Calu3 (cell line): ENCODE measurements around the gene KCNH1. TPM values are rescaled to one million over a fixed set of nuclear protein-coding genes. Genes with fewer than 3 reads are reported as not detected.

ENCODE experiments used
- BruUV-seq: library from RNA; stranded (reverse); fragments of 400-500 nt; replicated peaks from 2 replicates; lab custom pipeline; 2021; lab: Mats Ljungman, UMichigan
- CTCF ChIA-PET: fragments of 300-600 bp; sonication (Branson Sonifier 250); formaldehyde crosslinking; loops from one replicate; lab custom pipeline; 2022; ENCODE audit warnings: antibody characterized with exemption; lab: Charles Lee
- DNase-seq: peaks from one replicate; pipeline ENCODE4 v3.0.0; 2022
- H3K27ac Mint-ChIP-seq: one replicate; pipeline ENCODE4 v1.8.0; 2022; ENCODE audit warnings: mixed read lengths; ENCODE audit not compliant: unreplicated experiment
- H3K27me3 Mint-ChIP-seq: one replicate; pipeline ENCODE4 v1.8.0; 2022; ENCODE audit warnings: mixed read lengths; ENCODE audit not compliant: unreplicated experiment
- H3K36me3 Mint-ChIP-seq: one replicate; pipeline ENCODE4 v1.8.0; 2022; ENCODE audit warnings: mild to moderate bottlenecking, moderate library complexity, mixed read lengths; ENCODE audit not compliant: insufficient read depth, unreplicated experiment
- H3K4me1 Mint-ChIP-seq: one replicate; pipeline ENCODE4 v1.8.0; 2022; ENCODE audit warnings: mild to moderate bottlenecking, low read depth, mixed read lengths; ENCODE audit not compliant: unreplicated experiment
- H3K4me3 Mint-ChIP-seq: one replicate; pipeline ENCODE4 v1.8.0; 2022; ENCODE audit warnings: mild to moderate bottlenecking, low read depth, moderate library complexity, mixed read lengths; ENCODE audit not compliant: unreplicated experiment
- H3K9me3 Mint-ChIP-seq: one replicate; pipeline ENCODE4 v1.8.0; 2022; ENCODE audit warnings: low read depth, mixed read lengths; ENCODE audit not compliant: unreplicated experiment
- CTCF ChIP-seq: fragments of 200-600 bp; IDR thresholded peaks from one replicate; pipeline ENCODE4 v1.8.0; 2022; ENCODE audit warnings: antibody characterized with exemption; ENCODE audit not compliant: unreplicated experiment
- intact Hi-C: fragments of 100-400 bp; cut with micrococcal nuclease; formaldehyde crosslinking; loops from one replicate; pipeline ENCODE4 v1.10.0; 2022; ENCODE audit not compliant: unreplicated experiment
- total RNA-seq: library from RNA; stranded (reverse); gene quantifications from 2 replicates; pipeline ENCODE4 v1.2.3, GENCODE V29; 2022

The KCNH1 gene
- total RNA-seq, 1 experiment from 2014 or later = not detected

- Mint-ChIP-seq H3K4me3 (no peak overlapping the region), H3K4me1 (no peaks in the 10 kb centered on the region), H3K27me3 (no peaks in the 10 kb centered on the region), H3K36me3 (no peaks in the 10 kb centered on the region), H3K27ac (no peak overlapping the region), H3K9me3 (peaks cover 2% of the 10 kb centered on the region)
- TF ChIP-seq CTCF = no peak
- CTCF ChIA-PET = no interaction called here
- no TSS peak for BruUV-seq
- no peak for DNase-seq
- intact Hi-C loops = no loop called here
Measured at GRCh38 chr1:210678306-210678705, 455.6 kb downstream of the KCNH1 start.

GRCh38 chr1:210677533-210677932 is 456.4 kb downstream of the KCNH1 start:
- DNase-seq = no peak
- no peaks in the 10 kb centered on the region for H3K4me1 Mint-ChIP-seq
- no peaks in the 10 kb centered on the region for H3K36me3 Mint-ChIP-seq
- H3K27ac Mint-ChIP-seq = no peak overlapping the region
- peaks cover 2% of the 10 kb centered on the region for H3K9me3 Mint-ChIP-seq
- CTCF ChIA-PET = no interaction called here
- intact Hi-C loops = no loop called here
- H3K27me3 Mint-ChIP-seq = no peaks in the 10 kb centered on the region
- TF ChIP-seq CTCF = no peak
- no peak overlapping the region for H3K4me3 Mint-ChIP-seq
- BruUV-seq = no TSS peak

GRCh38 chr1:210676539-210676938 is 457.4 kb downstream of the KCNH1 start:
- DNase-seq = no peak
- H3K36me3 Mint-ChIP-seq = no peaks in the 10 kb centered on the region
- no peaks in the 10 kb centered on the region for H3K4me1 Mint-ChIP-seq
- peaks cover 5% of the 10 kb centered on the region for H3K9me3 Mint-ChIP-seq
- intact Hi-C loops = no loop called here
- CTCF ChIA-PET = interaction anchor here (0.7 kb wide), 1 partner anchor 13 kb away, joined by 5 read pairs; no protein-coding TSS in a partner anchor
- no peak overlapping the region for H3K4me3 Mint-ChIP-seq
- no peak for TF ChIP-seq CTCF
- no peak overlapping the region for H3K27ac Mint-ChIP-seq
- no peaks in the 10 kb centered on the region for H3K27me3 Mint-ChIP-seq
- no TSS peak for BruUV-seq

- CTCF ChIA-PET = no interaction called here
- no peak for TF ChIP-seq CTCF
- DNase-seq = no peak
- intact Hi-C loops = no loop called here
- no peaks in the 10 kb centered on the region for H3K4me1 Mint-ChIP-seq
- H3K9me3 Mint-ChIP-seq = peaks cover 9% of the 10 kb centered on the region
- H3K4me3 Mint-ChIP-seq = no peak overlapping the region
- H3K27ac Mint-ChIP-seq = no peak overlapping the region
- no peaks in the 10 kb centered on the region for H3K36me3 Mint-ChIP-seq
- BruUV-seq = no TSS peak
- no peaks in the 10 kb centered on the region for H3K27me3 Mint-ChIP-seq
Measured at GRCh38 chr1:210674151-210674550, 459.8 kb downstream of the KCNH1 start.
